B cell (primary cell): ENCODE results near the gene CYTH4. TPM values are rescaled to one million over a fixed set of nuclear protein-coding genes. Genes with fewer than 3 reads are reported as not detected.

Source experiments
- ATAC-seq: fragments of 200-7000 bp; cut with Tn5 transposase; one replicate; pipeline ENCODE4 v1.10.0; 2021; ENCODE audit warnings: low read depth, mild to moderate bottlenecking, moderate number of reproducible peaks, moderate library complexity
- CTCF ChIA-PET: fragments of 350-600 bp; sonication (Branson Sonifier 250); formaldehyde crosslinking; loops from one replicate; lab custom pipeline; 2021; ENCODE audit warnings: antibody characterized with exemption, inconsistent platforms; lab: Charles Lee
- POLR2A ChIA-PET: fragments of 350-600 bp; sonication (Branson Sonifier 250); formaldehyde crosslinking; loops from one replicate; lab custom pipeline; 2021; ENCODE audit warnings: antibody characterized with exemption; lab: Charles Lee
- DNase-seq: peaks from one replicate; pipeline ENCODE4 v3.0.0; 2013
- H2AFZ ChIP-seq: 2 replicates; pipeline ENCODE4 v1.6.1; 2012; ENCODE audit warnings: mild to moderate bottlenecking, low read depth, low read length; ENCODE audit not compliant: insufficient read depth, poor library complexity, severe bottlenecking
- H3K27ac ChIP-seq, 2 donors: 1 replicate in 1 of 2; 2 replicates in 1 of 2; pipeline ENCODE4 v1.5.1; 2012 to 2013; ENCODE audit warnings: low read length in 2 of 2, mild to moderate bottlenecking in 2 of 2, moderate library complexity in 1 of 2
- H3K27me3 ChIP-seq, 4 experiments: fragments of 200-600 bp in 1 of 4; sonication (generic) in 1 of 4; replicated peaks in 1 of 4; 1 replicate in 2 of 4; 2 replicates in 2 of 4; pipeline versions ENCODE4 v1.6.1 to v1.7.0; 2013 to 2016; ENCODE audit warnings: low read length in 3 of 4, mild to moderate bottlenecking in 2 of 4, mixed read lengths in 1 of 4, moderate library complexity in 1 of 4; ENCODE audit not compliant: insufficient read depth in 4 of 4, control insufficient read depth in 3 of 4; ENCODE audit errors: control extremely low read depth in 1 of 4
- H3K36me3 ChIP-seq, 2 experiments: replicated peaks in 1 of 2; 1 replicate in 1 of 2; 2 replicates in 1 of 2; pipeline versions ENCODE4 v1.6.1 to v1.7.1; 2013; ENCODE audit warnings: low read length in 1 of 2; ENCODE audit not compliant: insufficient read depth in 2 of 2, control insufficient read depth in 1 of 2; ENCODE audit errors: control extremely low read depth in 1 of 2, extremely low read depth in 1 of 2
- H3K4me1 ChIP-seq, 2 donors: fragments of 200-600 bp in 1 of 2; sonication (generic) in 1 of 2; 1 replicate in 1 of 2; 2 replicates in 1 of 2; pipeline versions ENCODE4 v1.5.1 to v1.6.1; 2013 to 2017; ENCODE audit warnings: low read length in 2 of 2; ENCODE audit not compliant: control insufficient read depth in 2 of 2, insufficient read depth in 2 of 2
- H3K4me2 ChIP-seq: replicated peaks from 2 replicates; pipeline ENCODE3; 2012; ENCODE audit warnings: mild to moderate bottlenecking, low read depth, low read length; ENCODE audit not compliant: poor library complexity, severe bottlenecking
- H3K4me3 ChIP-seq, 5 experiments: fragments of 200-600 bp in 1 of 5; sonication (generic) in 1 of 5; 1 replicate in 3 of 5; 2 replicates in 2 of 5; pipeline versions ENCODE4 v1.5.1 to v1.7.0; 2011 to 2016; ENCODE audit warnings: low read length in 4 of 5, mild to moderate bottlenecking in 4 of 5, low read depth in 2 of 5, control low read depth in 1 of 5, moderate library complexity in 1 of 5; ENCODE audit not compliant: insufficient read depth in 1 of 5; ENCODE audit errors: control extremely low read depth in 1 of 5, extremely low read depth in 1 of 5
- H3K79me2 ChIP-seq: fragments of 200-600 bp; sonication (generic); one replicate; pipeline ENCODE4 v1.6.0; 2016; ENCODE audit warnings: low read length; ENCODE audit not compliant: control insufficient read depth, insufficient read depth
- H3K9ac ChIP-seq: fragments of 200-600 bp; sonication (generic); 2 replicates; pipeline ENCODE4 v1.6.1; 2017; ENCODE audit warnings: mild to moderate bottlenecking, low read length, moderate library complexity
- H3K9me3 ChIP-seq, 3 donors: one replicate each; pipeline versions ENCODE4 v1.6.1 to v1.7.1; 2013; ENCODE audit warnings: low read length in 2 of 3; ENCODE audit not compliant: control insufficient read depth in 2 of 3, insufficient read depth in 1 of 3; ENCODE audit errors: control extremely low read depth in 1 of 3
- H4K20me1 ChIP-seq: 2 replicates; pipeline ENCODE4 v1.6.0; 2012; ENCODE audit warnings: mild to moderate bottlenecking, low read length; ENCODE audit not compliant: insufficient read depth, control insufficient read depth, poor library complexity, severe bottlenecking
- H3K27ac Mint-ChIP-seq: one replicate; pipeline ENCODE4 v1.8.0; 2021; ENCODE audit warnings: mixed read lengths
- H3K27me3 Mint-ChIP-seq: one replicate; pipeline ENCODE4 v1.8.0; 2021; ENCODE audit warnings: mixed read lengths
- H3K4me1 Mint-ChIP-seq: one replicate; pipeline ENCODE4 v1.8.0; 2021; ENCODE audit warnings: mixed read lengths
- H3K4me3 Mint-ChIP-seq: one replicate; pipeline ENCODE4 v1.8.0; 2021; ENCODE audit warnings: mixed read lengths
- H3K9me3 Mint-ChIP-seq: one replicate; pipeline ENCODE4 v1.8.0; 2022; ENCODE audit warnings: mixed read lengths; ENCODE audit not compliant: insufficient read depth
- CTCF ChIP-seq: fragments of 200-600 bp; IDR thresholded peaks from one replicate; pipeline ENCODE4 v1.8.0; 2022; ENCODE audit warnings: antibody characterized with exemption, mild to moderate bottlenecking
- EZH2 ChIP-seq: IDR thresholded peaks from 2 replicates; pipeline ENCODE4 v1.6.1; 2012; ENCODE audit warnings: borderline replicate concordance, low read depth, mild to moderate bottlenecking, moderate library complexity, low read length; ENCODE audit not compliant: insufficient read depth, poor library complexity, severe bottlenecking
- WGBS: methylation state at CpG from one replicate; pipeline ENCODE4 v1.1.5; 2013; ENCODE audit warnings: missing lambda C conversion rate; ENCODE audit not compliant: insufficient coverage; 5-methylcytosine and 5-hydroxymethylcytosine counted together
- intact Hi-C: fragments of 100-400 bp; cut with micrococcal nuclease; formaldehyde crosslinking; loops from one replicate; pipeline ENCODE4 v1.10.0; 2022
- polyA plus RNA-seq: library from polyadenylated mRNA; depleted of rRNA; stranded (reverse); fragments of >200 nt; gene quantifications from 2 replicates; pipeline ENCODE4 v1.2.3, GENCODE V29; 2012
- total RNA-seq, 2 donors: library from RNA; stranded (reverse); fragments of 120-200 nt in 1 of 2; gene quantifications; 1 replicate in 1 of 2; 2 replicates in 1 of 2; pipeline versions ENCODE4 v1.2.3 to v1.2.4, GENCODE V29; 2013 to 2022

CYTH4 gene
- total and polyA plus RNA-seq, 2 donors (not counting 1 experiment from before 2014, with no cell fraction given), result 98.0 to 154 TPM

- TF ChIP-seq EZH2 (no peak), CTCF (no peak)
- ChIA-PET POLR2A (no interaction called here), CTCF (interaction anchor here (1.0 to 17.0 kb wide), 4 partner anchors 9 to 54 kb away, joined by 4 to 377 read pairs (median 8); partner anchors contain the start of gene RAC2)
- no peaks in the 10 kb centered on the region for H3K27me3 Mint-ChIP-seq
- H3K9me3 Mint-ChIP-seq, result no peaks in the 10 kb centered on the region
- no peaks in the 10 kb centered on the region for H3K27me3 ChIP-seq
- no peaks in the 10 kb centered on the region for H3K9me3 ChIP-seq
- H3K4me1 ChIP-seq, result peaks cover 12 to 17% of the 10 kb centered on the region in 2 donors
- WGBS, result 49% methylated on average over 6 of the region's 7 CpGs
- intact Hi-C loops, result no loop called here
- no peak overlapping the region for H3K27ac Mint-ChIP-seq
- H2AFZ ChIP-seq, result no peak overlapping the region
- no peaks in the 10 kb centered on the region for H4K20me1 ChIP-seq
- no peaks in the 10 kb centered on the region for H3K36me3 ChIP-seq
- H3K79me2 ChIP-seq, result peaks cover 8% of the 10 kb centered on the region
- H3K4me2 ChIP-seq, result no peak overlapping the region
- no peak for DNase-seq
- no peak for ATAC-seq
- H3K9ac ChIP-seq, result no peak overlapping the region
- H3K4me3 ChIP-seq, result no peak overlapping the region
- H3K27ac ChIP-seq, result no peak overlapping the region
- no peak overlapping the region for H3K4me3 Mint-ChIP-seq
- H3K4me1 Mint-ChIP-seq, result peaks cover 29% of the 10 kb centered on the region
Observed at GRCh38 chr22:37253126-37253660, 29.1 kb upstream of the CYTH4 start.

- DNase-seq (no peak), ATAC-seq (no peak)
- H3K27me3 Mint-ChIP-seq, result no peaks in the 10 kb centered on the region
- no peak overlapping the region for H3K9ac ChIP-seq
- H3K4me1 ChIP-seq, result peaks cover 14 to 18% of the 10 kb centered on the region in 2 donors
- H3K27ac Mint-ChIP-seq, result no peak overlapping the region
- intact Hi-C loops, result no loop called here
- no peaks in the 10 kb centered on the region for H3K36me3 ChIP-seq
- peaks cover 26% of the 10 kb centered on the region for H3K4me1 Mint-ChIP-seq
- no peak overlapping the region for H3K4me3 Mint-ChIP-seq
- no peaks in the 10 kb centered on the region for H3K27me3 ChIP-seq
- no peaks in the 10 kb centered on the region for H4K20me1 ChIP-seq
- ChIA-PET CTCF (interaction anchor here (0.9 to 3.4 kb wide), 3 partner anchors 37 to 204 kb away, joined by 3 to 10 read pairs (median 4); no protein-coding TSS in a partner anchor), POLR2A (no interaction called here)
- 94% methylated on average over 2 of the region's 5 CpGs for WGBS
- no peak overlapping the region for H3K4me3 ChIP-seq
- no peak overlapping the region for H3K4me2 ChIP-seq
- no peak overlapping the region for H3K27ac ChIP-seq
- H2AFZ ChIP-seq, result no peak overlapping the region
- no peaks in the 10 kb centered on the region for H3K9me3 Mint-ChIP-seq
- no peak for TF ChIP-seq EZH2
- TF ChIP-seq CTCF, result no peak
- peaks cover 8% of the 10 kb centered on the region for H3K79me2 ChIP-seq
- H3K9me3 ChIP-seq, result no peaks in the 10 kb centered on the region
Observed at GRCh38 chr22:37254209-37254866, 28.0 kb upstream of the CYTH4 start.
